A549 (cell line): ENCODE data around the gene NKAIN2. TPM values are rescaled to one million over a fixed set of nuclear protein-coding genes. Genes with fewer than 3 reads are reported as not detected.

Experiments used
- ATAC-seq, 2 experiments: fragments of 200-7000 bp in 1 of 2; fragments of >200 bp in 1 of 2; cut with Nextera tagmentation in 1 of 2; cut with Tn5 transposase in 1 of 2; 3 replicates each; pipeline versions ENCODE4 v1.8.0 to v1.9.1; 2018 to 2020; ENCODE audit warnings: mild to moderate bottlenecking in 1 of 2, moderate library complexity in 1 of 2
- CTCF ChIA-PET: fragments of 300-600 bp; sonication (Branson Sonifier 250); formaldehyde crosslinking; extraction: SDS; loops from one replicate; lab custom pipeline; 2021; ENCODE audit warnings: antibody characterized with exemption, inconsistent platforms; lab: Yijun Ruan, JAX
- POLR2A ChIA-PET: fragments of 350-600 bp; formaldehyde crosslinking; extraction: SDS; loops from one replicate; lab custom pipeline; 2021; ENCODE audit warnings: antibody characterized with exemption, inconsistent platforms; lab: Yijun Ruan, JAX
- DNase-seq, 2 experiments: peaks; one replicate each; pipeline versions ENCODE4 v3.0.0 to v3.0.0-alpha.2; 2011 to 2016; ENCODE audit warnings: low read depth in 1 of 2, low spot score in 1 of 2
- FAIRE-seq: peaks from 2 replicates; lab custom pipeline; 2011; peaks lifted over from hg19 to GRCh38; lab: Jason Lieb, UNC
- H3K27ac ChIP-seq, 2 experiments: fragments of >200 bp; sonication (Bioruptor Twin); formaldehyde crosslinking; 3 replicates each; pipeline ENCODE4 v1.5.1; 2016 to 2017
- H3K4me1 ChIP-seq: fragments of >200 bp; sonication (Bioruptor Twin); formaldehyde crosslinking; 3 replicates; pipeline ENCODE4 v1.6.1; 2016
- H3K4me2 ChIP-seq: fragments of >200 bp; sonication (Bioruptor Twin); formaldehyde crosslinking; 3 replicates; pipeline ENCODE4 v1.6.1; 2016
- H3K4me3 ChIP-seq: fragments of >200 bp; sonication (Bioruptor Twin); formaldehyde crosslinking; 3 replicates; pipeline ENCODE4 v1.5.1; 2016
- H3K9me3 ChIP-seq: fragments of >200 bp; sonication (Bioruptor Twin); formaldehyde crosslinking; 3 replicates; pipeline ENCODE4 v1.6.1; 2016
- CBX2 ChIP-seq: fragments of 200-600 bp; sonication (generic); IDR thresholded peaks from 2 replicates; pipeline ENCODE4 v1.6.1; 2016; ENCODE audit warnings: low read depth, mild to moderate bottlenecking, borderline replicate concordance
- CHD2 ChIP-seq: fragments of 150-350 bp; IDR thresholded peaks from 2 replicates; pipeline ENCODE4 v1.6.1; 2014; ENCODE audit warnings: low read length; ENCODE audit not compliant: partially characterized antibody
- CHD4 ChIP-seq: fragments of 200-600 bp; sonication (generic); IDR thresholded peaks from 2 replicates; pipeline ENCODE4 v1.6.1; 2016; ENCODE audit warnings: antibody characterized with exemption, mild to moderate bottlenecking, borderline replicate concordance
- EP300 ChIP-seq, 2 experiments: fragments of >200 bp; sonication (Bioruptor Twin); formaldehyde crosslinking; IDR thresholded peaks; 2 replicates in 1 of 2; 3 replicates in 1 of 2; pipeline ENCODE4 v1.6.1; 2016 to 2017
- ESRRA ChIP-seq: fragments of 150-350 bp; IDR thresholded peaks from 2 replicates; pipeline ENCODE4 v1.6.1; 2014; ENCODE audit warnings: mild to moderate bottlenecking, low read length, borderline replicate concordance
- GATA3 ChIP-seq: IDR thresholded peaks from 2 replicates; pipeline ENCODE4 v1.6.1; 2012; ENCODE audit warnings: borderline replicate concordance
- HEYL ChIP-seq: fragments of 250-450 bp; sonication (Bioruptor Pico); IDR thresholded peaks from 2 replicates; pipeline ENCODE4 v1.8.0; 2021; ENCODE audit warnings: mild to moderate bottlenecking, moderate library complexity
- HOXB13 ChIP-seq: fragments of 250-450 bp; sonication (Bioruptor Pico); IDR thresholded peaks from 2 replicates; pipeline ENCODE4 v1.5.0; 2020; ENCODE audit warnings: low read depth, mild to moderate bottlenecking, moderate library complexity
- KDM5A ChIP-seq: fragments of 200-600 bp; sonication (generic); IDR thresholded peaks from 2 replicates; pipeline ENCODE4 v1.6.1; 2016; ENCODE audit warnings: antibody characterized with exemption, mild to moderate bottlenecking
- NFE2L2 ChIP-seq: fragments of 150-350 bp; conservative IDR thresholded peaks from 2 replicates; pipeline ENCODE4 v1.6.1; 2014; ENCODE audit warnings: low read length
- RCOR1 ChIP-seq: fragments of 150-350 bp; IDR thresholded peaks from 2 replicates; pipeline ENCODE4 v1.6.1; 2014; ENCODE audit warnings: antibody characterized with exemption, low read length, low read depth
- RNF2 ChIP-seq: fragments of 200-600 bp; sonication (generic); IDR thresholded peaks from 2 replicates; pipeline ENCODE4 v1.6.1; 2016; ENCODE audit warnings: low read depth, mild to moderate bottlenecking, antibody characterized with exemption, moderate library complexity, borderline replicate concordance
- TFCP2L1 ChIP-seq: fragments of 250-450 bp; sonication (Bioruptor Pico); IDR thresholded peaks from 2 replicates; pipeline ENCODE4 v1.5.0; 2021; ENCODE audit warnings: mild to moderate bottlenecking
- ZC3H11A ChIP-seq: fragments of 450-650 bp; IDR thresholded peaks from 2 replicates; pipeline ENCODE4 v1.6.1; 2014; ENCODE audit warnings: antibody characterized with exemption, mild to moderate bottlenecking
- WGBS: methylation state at CpG from one replicate; pipeline ENCODE4 v1.1.6; 2017; ENCODE audit errors: missing lambda C conversion rate; 5-methylcytosine and 5-hydroxymethylcytosine counted together
- polyA plus RNA-seq, 4 experiments: library from polyadenylated mRNA; depleted of rRNA in 3 of 4; stranded (reverse); fragments of >200 nt; fragmentation: RNase III in 1 of 4; extraction: RNeasy Plus Mini Kit Qiagen cat#74134 plus additional on column Dnase treatment in 1 of 4; gene quantifications; 2 replicates in 3 of 4; 3 replicates in 1 of 4; pipeline ENCODE4 v1.2.3, GENCODE V29; 2011 to 2017
- TF ChIP-seq, protein P1 (sequence below): fragments of 250-450 bp; sonication (Bioruptor Pico); IDR thresholded peaks from 2 replicates; pipeline ENCODE4 v1.5.0; 2020; ENCODE audit warnings: low read depth, mild to moderate bottlenecking, moderate library complexity
- TF ChIP-seq, protein P2 (sequence below): fragments of 150-350 bp; IDR thresholded peaks from 2 replicates; pipeline ENCODE4 v1.6.1; 2014; ENCODE audit warnings: low read depth, mild to moderate bottlenecking, low read length
- TF ChIP-seq, protein P3 (sequence below): fragments of 200-600 bp; sonication (generic); IDR thresholded peaks from 2 replicates; pipeline ENCODE4 v1.6.1; 2016; ENCODE audit warnings: antibody characterized with exemption, mild to moderate bottlenecking, moderate library complexity
- TF ChIP-seq, protein P4 (sequence below): IDR thresholded peaks from 2 replicates; pipeline ENCODE4 v1.6.1; 2012; ENCODE audit warnings: low read depth, borderline replicate concordance
- TF ChIP-seq, protein P5 (sequence below): IDR thresholded peaks from 2 replicates; pipeline ENCODE4 v1.6.1; 2012
- TF ChIP-seq, protein P6 (sequence below): fragments of >200 bp; sonication (Bioruptor Twin); formaldehyde crosslinking; IDR thresholded peaks from 2 replicates; pipeline ENCODE4 v1.6.1; 2016

Gene NKAIN2
- polyA plus RNA-seq, 2 of the 4 experiments (the other 2 are of a cell fraction): not detected

DNA sequence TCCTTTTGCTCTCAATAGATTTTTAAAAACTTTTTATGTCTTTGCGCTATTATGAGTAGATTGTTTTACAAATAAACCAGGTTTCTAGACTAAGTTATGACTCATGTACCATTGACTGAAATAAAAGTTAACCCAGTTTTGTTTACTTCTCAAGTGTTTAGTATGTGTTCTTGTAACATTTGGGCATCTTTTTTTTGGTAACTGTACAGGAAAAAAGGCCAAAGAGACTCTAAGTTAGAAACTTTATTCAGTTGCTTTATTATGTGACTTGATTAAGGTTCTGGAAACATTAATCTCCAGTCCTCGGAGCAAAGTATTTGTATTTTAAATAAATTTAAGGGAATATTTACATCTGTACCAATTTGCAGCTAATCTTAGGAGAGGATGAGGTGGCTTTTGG lies 2.9 kb downstream of the NKAIN2 start:
- Histone ChIP-seq H3K4me2 (no peak overlapping the region), H3K4me1 (no peaks in the 10 kb centered on the region), H3K4me3 (no peak overlapping the region), H3K9me3 (no peaks in the 10 kb centered on the region), H3K27ac (no peak overlapping the region)
- DNase-seq (no peak), ATAC-seq (no peak), FAIRE-seq (no peak)
- ChIA-PET POLR2A (no interaction called here), CTCF (no interaction called here)
- WGBS: 33% methylated on average over 2 of the region's 2 CpGs
- TF ChIP-seq KDM5A (no peak), EP300 (IDR thresholded peaks at IDR 0.05) (no peak), HEYL (CRISPR knock-in tag) (no peak), GATA3 (no peak), CHD2 (no peak), HOXB13 (CRISPR knock-in tag) (no peak), CBX2 (no peak), NFE2L2 (no peak), RNF2 (no peak)
- TF ChIP-seq, protein P1, sequence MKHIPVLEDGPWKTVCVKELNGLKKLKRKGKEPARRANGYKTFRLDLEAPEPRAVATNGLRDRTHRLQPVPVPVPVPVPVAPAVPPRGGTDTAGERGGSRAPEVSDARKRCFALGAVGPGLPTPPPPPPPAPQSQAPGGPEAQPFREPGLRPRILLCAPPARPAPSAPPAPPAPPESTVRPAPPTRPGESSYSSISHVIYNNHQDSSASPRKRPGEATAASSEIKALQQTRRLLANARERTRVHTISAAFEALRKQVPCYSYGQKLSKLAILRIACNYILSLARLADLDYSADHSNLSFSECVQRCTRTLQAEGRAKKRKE (CRISPR knock-in tag): no peak
- TF ChIP-seq, protein P2, sequence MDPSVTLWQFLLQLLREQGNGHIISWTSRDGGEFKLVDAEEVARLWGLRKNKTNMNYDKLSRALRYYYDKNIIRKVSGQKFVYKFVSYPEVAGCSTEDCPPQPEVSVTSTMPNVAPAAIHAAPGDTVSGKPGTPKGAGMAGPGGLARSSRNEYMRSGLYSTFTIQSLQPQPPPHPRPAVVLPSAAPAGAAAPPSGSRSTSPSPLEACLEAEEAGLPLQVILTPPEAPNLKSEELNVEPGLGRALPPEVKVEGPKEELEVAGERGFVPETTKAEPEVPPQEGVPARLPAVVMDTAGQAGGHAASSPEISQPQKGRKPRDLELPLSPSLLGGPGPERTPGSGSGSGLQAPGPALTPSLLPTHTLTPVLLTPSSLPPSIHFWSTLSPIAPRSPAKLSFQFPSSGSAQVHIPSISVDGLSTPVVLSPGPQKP: no peak
- TF ChIP-seq, protein P3, sequence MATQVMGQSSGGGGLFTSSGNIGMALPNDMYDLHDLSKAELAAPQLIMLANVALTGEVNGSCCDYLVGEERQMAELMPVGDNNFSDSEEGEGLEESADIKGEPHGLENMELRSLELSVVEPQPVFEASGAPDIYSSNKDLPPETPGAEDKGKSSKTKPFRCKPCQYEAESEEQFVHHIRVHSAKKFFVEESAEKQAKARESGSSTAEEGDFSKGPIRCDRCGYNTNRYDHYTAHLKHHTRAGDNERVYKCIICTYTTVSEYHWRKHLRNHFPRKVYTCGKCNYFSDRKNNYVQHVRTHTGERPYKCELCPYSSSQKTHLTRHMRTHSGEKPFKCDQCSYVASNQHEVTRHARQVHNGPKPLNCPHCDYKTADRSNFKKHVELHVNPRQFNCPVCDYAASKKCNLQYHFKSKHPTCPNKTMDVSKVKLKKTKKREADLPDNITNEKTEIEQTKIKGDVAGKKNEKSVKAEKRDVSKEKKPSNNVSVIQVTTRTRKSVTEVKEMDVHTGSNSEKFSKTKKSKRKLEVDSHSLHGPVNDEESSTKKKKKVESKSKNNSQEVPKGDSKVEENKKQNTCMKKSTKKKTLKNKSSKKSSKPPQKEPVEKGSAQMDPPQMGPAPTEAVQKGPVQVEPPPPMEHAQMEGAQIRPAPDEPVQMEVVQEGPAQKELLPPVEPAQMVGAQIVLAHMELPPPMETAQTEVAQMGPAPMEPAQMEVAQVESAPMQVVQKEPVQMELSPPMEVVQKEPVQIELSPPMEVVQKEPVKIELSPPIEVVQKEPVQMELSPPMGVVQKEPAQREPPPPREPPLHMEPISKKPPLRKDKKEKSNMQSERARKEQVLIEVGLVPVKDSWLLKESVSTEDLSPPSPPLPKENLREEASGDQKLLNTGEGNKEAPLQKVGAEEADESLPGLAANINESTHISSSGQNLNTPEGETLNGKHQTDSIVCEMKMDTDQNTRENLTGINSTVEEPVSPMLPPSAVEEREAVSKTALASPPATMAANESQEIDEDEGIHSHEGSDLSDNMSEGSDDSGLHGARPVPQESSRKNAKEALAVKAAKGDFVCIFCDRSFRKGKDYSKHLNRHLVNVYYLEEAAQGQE: no peak
- TF ChIP-seq, protein P4, sequence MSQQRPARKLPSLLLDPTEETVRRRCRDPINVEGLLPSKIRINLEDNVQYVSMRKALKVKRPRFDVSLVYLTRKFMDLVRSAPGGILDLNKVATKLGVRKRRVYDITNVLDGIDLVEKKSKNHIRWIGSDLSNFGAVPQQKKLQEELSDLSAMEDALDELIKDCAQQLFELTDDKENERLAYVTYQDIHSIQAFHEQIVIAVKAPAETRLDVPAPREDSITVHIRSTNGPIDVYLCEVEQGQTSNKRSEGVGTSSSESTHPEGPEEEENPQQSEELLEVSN: no peak

DNA sequence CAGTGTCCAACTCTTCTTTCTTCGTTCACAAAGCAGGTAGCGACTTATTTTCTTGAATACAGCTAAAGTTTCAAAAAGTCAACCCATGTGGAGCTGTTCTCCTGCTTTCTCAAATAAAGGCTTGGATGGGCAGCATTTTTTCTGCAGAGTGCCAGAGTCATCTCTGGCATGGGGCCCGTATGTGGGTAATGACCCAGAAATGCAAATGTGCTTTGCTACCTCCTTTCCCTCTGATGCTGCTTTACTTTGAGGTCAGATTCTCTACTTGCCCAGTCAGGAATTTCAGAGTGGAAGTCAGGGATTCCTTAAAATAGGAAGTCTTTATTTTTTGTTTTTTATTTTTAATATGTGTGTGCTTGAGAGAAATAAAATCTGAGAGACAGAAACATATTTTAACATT lies 4.9 kb downstream of the NKAIN2 start:
- no peak overlapping the region for H3K27ac ChIP-seq
- no peak for FAIRE-seq
- ChIA-PET CTCF (no interaction called here), POLR2A (no interaction called here)
- ATAC-seq: no peak
- DNase-seq: no peak
- no peaks in the 10 kb centered on the region for H3K9me3 ChIP-seq
- H3K4me3 ChIP-seq: no peak overlapping the region
- no peak overlapping the region for H3K4me2 ChIP-seq
- no peaks in the 10 kb centered on the region for H3K4me1 ChIP-seq
- no peak for TF ChIP-seq RCOR1
- no peak for TF ChIP-seq TFCP2L1
- TF ChIP-seq, protein P5, sequence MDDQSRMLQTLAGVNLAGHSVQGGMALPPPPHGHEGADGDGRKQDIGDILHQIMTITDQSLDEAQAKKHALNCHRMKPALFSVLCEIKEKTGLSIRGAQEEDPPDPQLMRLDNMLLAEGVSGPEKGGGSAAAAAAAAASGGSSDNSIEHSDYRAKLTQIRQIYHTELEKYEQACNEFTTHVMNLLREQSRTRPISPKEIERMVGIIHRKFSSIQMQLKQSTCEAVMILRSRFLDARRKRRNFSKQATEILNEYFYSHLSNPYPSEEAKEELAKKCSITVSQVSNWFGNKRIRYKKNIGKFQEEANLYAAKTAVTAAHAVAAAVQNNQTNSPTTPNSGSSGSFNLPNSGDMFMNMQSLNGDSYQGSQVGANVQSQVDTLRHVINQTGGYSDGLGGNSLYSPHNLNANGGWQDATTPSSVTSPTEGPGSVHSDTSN: no peak
- TF ChIP-seq ESRRA: no peak
- WGBS: 12% methylated on average over 3 of the region's 3 CpGs

DNA sequence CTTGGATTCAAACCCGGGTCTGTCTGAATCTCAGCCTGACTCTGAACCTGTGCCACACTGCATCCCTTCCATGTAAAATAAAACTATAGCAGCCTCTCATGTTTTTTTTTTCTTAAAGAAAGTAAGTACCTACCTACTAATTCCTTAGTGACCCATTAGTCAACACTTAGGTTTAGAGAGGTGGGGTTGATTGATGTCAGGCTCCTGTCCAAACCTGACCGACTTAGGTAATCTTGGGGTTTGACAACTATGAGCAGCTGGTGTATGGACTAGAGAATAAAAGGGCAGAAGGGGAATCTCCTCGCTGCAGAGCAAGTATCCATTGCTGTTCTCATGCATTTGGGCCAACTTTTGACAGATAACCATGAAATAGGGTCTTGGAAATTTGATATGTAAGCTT lies 6.5 kb downstream of the NKAIN2 start:
- ChIA-PET CTCF (interaction anchor here (0.7 kb wide), 1 partner anchor 986 kb away, joined by 3 read pairs; no protein-coding TSS in a partner anchor), POLR2A (no interaction called here)
- no peak for FAIRE-seq
- ATAC-seq: no peak
- no peaks in the 10 kb centered on the region for H3K4me1 ChIP-seq
- no peak overlapping the region for H3K27ac ChIP-seq
- TF ChIP-seq, protein P4: no peak
- TF ChIP-seq CBX2 (no peak), CHD4 (no peak), RCOR1 (no peak), RNF2 (no peak), ZC3H11A (no peak)
- TF ChIP-seq, protein P6, sequence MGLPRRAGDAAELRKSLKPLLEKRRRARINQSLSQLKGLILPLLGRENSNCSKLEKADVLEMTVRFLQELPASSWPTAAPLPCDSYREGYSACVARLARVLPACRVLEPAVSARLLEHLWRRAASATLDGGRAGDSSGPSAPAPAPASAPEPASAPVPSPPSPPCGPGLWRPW: no peak
- TF ChIP-seq, all 56 proteins: peak for 0
- no peak for DNase-seq
- Histone ChIP-seq H3K4me3 (no peak overlapping the region), H3K9me3 (no peaks in the 10 kb centered on the region), H3K4me2 (no peak overlapping the region)
- WGBS: 14% methylated on average over 3 of the region's 3 CpGs
